LNCaP clone FGC (cell line): Measurements from ENCODE around the gene DCAF11.

Source experiments
- DNase-seq: peaks from one replicate; pipeline ENCODE4 v3.0.0-alpha.2; 2011; ENCODE audit warnings: low read depth
- H3K4me3 ChIP-seq: 2 replicates; pipeline ENCODE4 v1.5.1; 2011; ENCODE audit warnings: mild to moderate bottlenecking, low read depth, low read length, control low read depth
- CTCF ChIP-seq: IDR thresholded peaks from 2 replicates; pipeline ENCODE4 v1.5.1; 2012; ENCODE audit warnings: mild to moderate bottlenecking; ENCODE audit not compliant: control insufficient read depth, insufficient read depth; ENCODE audit errors: extremely low read depth

Gene DCAF11

DNA sequence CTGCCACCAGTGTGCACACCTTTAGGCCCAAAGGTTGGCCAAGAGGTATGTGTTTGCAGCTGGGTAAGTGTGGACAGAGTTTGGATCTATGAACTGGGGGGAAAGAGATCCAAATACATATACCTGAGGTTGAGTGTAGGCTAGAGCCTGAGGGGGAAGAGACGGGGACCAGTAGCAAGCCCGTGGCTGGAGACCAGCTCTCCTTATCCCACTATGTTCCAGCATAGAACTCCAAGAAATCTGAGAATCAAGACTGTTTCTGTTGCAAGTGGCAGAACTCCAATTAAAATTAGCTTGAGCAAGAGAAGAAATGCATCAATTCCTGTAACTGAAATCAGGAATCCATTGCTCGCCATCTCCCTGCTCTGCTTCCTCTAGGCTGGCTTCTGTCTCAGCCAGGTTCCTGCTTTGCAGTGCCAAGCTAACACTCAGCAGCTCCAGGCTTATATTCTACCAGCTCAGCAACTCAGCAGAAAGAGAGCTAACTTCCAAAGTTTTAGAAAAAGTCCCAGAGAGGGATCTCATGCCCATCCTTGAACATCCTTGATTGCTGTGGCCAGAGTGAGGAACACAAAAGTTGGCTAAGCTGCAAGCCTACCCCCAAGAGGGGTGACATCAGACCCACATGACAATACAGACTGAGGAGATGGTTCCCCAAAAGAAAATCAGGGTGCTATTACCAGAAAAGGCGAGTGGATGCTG, 21.9 kb upstream of the DCAF11 start:
- no peak overlapping the region for H3K4me3 ChIP-seq
- no peak for TF ChIP-seq CTCF
- no peak for DNase-seq

GRCh38 chr14:24093207-24093900, 21.2 kb upstream of the DCAF11 start:
- TF ChIP-seq CTCF, result no peak
- no peak overlapping the region for H3K4me3 ChIP-seq
- DNase-seq, result no peak

- H3K4me3 ChIP-seq, result peak within 1 kb of the TSS; percentile 76
- no peak for TF ChIP-seq CTCF
- DNase-seq, result peak; percentile 87
These were observed 20.4 kb upstream of the DCAF11 start, which contains the start of gene PCK2 for GRCh38 chr14:24093901-24094840. Gene PCK2, plus strand, starts transcription at chr14:24094311. Its CDS starts 95 bp downstream, at chr14:24094406.

DNA sequence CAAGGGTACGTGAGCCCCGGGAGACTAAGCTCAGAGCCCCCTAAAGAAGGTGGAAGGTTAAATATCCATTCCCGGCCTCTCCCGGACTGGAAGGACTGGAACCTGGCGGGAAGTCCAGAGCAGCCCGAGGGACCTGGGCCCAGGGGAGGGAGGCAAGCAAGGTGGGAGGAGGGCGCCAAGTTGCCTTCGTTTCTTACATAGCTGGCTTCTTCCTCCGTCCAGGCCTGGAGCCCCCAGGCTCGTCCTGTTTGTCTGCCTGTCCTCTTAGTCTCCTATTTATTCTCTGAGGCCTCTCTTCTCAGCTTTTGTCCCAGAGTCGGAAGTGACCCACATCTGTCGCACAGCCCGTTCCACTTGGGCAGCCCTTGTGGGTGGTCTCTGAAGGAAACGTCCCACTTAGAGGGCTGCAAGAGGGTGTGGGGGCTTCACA, 19.7 kb upstream of the DCAF11 start:
- DNase-seq, result no peak
- peak overlapping the region; percentile 76 for H3K4me3 ChIP-seq
- no peak for TF ChIP-seq CTCF

GRCh38 chr14:24095271-24096068, 19.1 kb upstream of the DCAF11 start:
- no peak for TF ChIP-seq CTCF
- H3K4me3 ChIP-seq, result peak overlapping the region; percentile 76
- DNase-seq, result no peak
